Inferior parietal cortex (tissue), 1 donor: ENCODE measurements around the gene PGAP6.
"Not testable (repeated sequence)": the region's sequence is repeated elsewhere in the genome, so short reads cannot be mapped to it uniquely, and the experiment has no call there.

Experiments
- DNase-seq: peaks from one replicate; pipeline ENCODE4 v3.0.0-alpha.2; 2016; ENCODE audit errors: extremely low spot score

PGAP6 gene

GRCh38 chr16:401468-402348, 19.9 kb upstream of the PGAP6 start, which contains the start of gene DECR2:
Gene DECR2 (plus strand): TSS chr16:401885. CDS start chr16:401964, 79 bp downstream.
- peak; percentile 77 for DNase-seq

GRCh38 chr16:400061-400591, 18.3 kb upstream of the PGAP6 start:
- no peak for DNase-seq

DNA sequence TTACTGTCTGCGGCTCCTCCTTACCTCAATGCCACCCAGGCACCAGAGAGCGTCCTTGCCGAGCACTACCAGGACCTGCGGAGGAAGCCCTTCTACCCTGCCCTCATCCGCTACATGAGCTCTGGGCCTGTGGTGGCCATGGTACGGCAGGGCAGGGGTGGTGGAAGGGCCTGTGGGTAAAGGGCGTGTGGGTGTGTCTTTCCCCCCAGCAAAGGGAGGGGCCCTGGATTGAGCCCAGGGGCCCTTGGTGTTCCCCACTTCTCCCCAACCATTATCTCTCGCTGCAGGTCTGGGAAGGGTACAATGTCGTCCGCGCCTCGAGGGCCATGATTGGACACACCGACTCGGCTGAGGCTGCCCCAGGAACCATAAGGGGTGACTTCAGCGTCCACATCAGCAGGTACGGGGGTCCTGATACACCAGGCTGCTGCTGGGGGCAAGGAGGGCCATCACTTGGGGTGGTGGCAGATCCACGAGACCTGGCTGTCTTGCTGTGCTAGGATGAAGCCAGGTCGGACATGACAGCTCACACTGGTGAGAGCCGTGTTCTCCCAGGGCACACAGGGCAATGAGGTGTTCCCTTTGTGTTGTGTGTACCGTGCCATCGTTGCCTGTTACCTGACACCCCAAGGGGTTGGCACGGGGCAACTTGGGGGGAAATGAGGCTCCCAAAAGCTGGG, 17.7 kb upstream of the PGAP6 start:
- no peak for DNase-seq

DNA sequence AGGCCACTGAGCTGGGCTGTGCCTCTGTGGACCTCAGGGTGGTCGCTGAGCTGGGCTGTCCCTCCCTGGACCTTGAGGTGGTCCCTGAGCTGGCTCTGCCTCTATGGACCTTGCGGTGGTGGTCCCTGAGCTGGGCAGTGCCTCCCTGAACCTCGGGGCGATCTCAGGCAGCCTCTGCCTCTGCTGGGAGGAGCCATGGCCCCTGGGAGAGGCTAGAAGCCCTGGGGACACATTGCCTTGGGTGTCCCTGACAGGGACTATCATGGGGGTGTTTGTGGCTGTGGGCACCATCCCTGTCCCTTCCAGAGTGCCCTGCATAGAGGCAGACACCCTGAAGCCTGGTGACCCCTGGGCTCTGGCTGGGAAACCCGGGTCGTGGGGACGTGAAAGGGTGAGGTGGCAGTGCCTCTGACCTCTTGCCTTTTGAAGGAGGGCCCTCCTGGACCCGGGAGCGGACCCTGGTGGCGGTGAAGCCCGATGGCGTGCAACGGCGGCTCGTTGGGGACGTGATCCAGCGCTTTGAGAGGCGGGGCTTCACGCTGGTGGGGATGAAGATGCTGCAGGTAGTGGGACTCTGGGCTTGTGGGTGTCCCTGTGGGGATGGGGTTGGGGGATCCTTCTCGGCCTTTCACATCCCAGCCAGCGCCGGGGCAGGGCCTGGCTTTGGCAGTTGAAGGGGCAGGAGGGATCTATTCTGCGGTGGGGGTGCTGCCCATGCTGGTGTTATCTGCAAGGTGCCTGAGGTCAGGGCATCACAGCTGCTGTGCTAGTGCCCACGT, 17.0 kb upstream of the PGAP6 start:
- no peak for DNase-seq

GRCh38 chr16:397736-398332, 16.1 kb upstream of the PGAP6 start:
- DNase-seq = no peak

GRCh38 chr16:397135-397661, 15.4 kb upstream of the PGAP6 start, which contains the start of gene NME4:
Gene NME4 (plus strand): TSS chr16:397199. CDS start chr16:397223, 24 bp downstream.
- no peak for DNase-seq

DNA sequence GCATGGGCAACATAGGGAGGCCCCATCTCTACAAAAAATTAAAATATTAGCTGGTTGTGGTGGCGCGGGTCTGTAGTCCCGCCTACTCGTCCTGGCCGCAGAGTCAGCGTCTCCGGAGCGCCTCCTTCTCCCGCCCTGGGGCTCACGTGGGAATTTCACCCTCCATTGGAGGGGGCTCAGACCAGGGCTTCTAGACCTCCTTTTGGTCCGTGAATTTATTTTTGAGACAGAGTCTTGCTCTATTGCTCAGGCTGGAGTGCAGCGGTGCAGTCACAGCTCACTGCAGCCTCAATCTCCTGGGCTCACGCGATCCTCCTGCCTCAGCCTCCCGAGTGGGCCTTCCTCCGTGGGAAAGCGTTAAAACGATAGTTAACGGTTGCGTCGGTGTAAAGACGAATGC, 14.8 kb upstream of the PGAP6 start:
- DNase-seq = peak; percentile 55

DNA sequence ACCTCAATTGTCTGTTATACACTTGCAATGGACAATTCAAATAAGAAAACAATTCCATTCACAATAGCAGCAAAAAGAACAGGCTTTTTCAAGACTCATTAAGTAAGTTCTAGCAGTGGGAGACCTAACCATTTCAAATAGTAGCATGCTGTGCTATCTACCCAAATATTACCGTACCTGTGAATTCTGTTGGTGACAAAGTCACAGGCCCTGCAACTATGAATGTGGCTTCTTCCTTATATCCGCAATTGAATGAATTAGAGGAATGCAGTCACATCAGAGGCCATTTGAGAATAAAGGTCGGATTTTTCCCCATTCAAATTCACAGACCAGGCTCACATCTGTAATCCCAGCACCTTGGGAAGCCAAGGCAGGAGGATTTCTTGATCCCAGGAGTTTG, 14.4 kb upstream of the PGAP6 start:
- no peak for DNase-seq

DNA sequence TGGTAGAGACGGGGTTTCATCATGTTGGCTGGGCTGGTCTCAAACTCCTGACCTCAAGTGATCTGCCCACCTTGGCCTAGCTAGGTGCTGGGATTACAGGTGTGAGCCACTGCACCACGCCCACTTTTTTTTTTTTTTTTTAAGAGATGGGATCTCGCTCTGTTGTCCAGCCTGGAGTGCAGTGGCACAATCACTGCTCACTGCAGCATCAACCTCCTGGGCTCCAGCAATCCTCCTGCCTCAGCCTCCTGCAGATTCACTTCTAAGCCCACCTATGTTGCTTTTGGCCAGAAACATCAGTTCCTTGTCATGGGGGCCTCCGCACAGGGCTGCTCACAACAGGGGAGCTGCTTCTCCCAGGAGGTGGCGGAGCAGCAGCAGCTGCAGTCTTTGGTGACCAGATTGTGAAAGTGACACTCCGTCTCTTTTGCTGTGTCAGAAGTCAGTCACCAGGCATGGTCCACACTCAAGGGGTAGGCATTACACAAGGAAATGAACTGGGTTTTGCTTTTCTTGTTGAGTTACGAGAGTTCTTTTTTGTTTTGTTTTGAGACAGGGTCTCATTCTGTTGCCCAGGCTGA, 10.8 kb upstream of the PGAP6 start:
- DNase-seq = no peak

- DNase-seq = no peak
Measured at GRCh38 chr16:391885-392335, 10.1 kb upstream of the PGAP6 start.

DNA sequence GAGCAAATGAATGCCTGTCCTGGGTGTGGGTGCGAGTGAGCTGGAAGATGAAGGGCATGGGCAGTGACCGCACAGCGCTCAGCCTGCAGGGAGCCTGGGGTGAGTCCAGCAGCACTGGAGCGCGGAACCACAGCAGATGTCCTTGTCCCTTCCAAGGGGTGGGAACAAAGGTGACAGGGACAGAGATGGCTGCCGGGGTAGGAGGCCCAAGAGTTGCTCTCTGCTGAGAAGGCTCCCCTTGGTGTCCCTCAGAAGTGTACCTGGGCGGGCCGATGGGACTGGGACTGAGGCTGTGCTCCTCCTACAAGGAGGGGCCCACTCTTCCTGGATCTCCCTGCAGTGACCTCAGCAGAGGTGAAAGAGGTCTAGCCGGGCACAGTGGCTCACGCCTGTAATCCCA, 7.6 kb upstream of the PGAP6 start:
- DNase-seq = no peak

DNA sequence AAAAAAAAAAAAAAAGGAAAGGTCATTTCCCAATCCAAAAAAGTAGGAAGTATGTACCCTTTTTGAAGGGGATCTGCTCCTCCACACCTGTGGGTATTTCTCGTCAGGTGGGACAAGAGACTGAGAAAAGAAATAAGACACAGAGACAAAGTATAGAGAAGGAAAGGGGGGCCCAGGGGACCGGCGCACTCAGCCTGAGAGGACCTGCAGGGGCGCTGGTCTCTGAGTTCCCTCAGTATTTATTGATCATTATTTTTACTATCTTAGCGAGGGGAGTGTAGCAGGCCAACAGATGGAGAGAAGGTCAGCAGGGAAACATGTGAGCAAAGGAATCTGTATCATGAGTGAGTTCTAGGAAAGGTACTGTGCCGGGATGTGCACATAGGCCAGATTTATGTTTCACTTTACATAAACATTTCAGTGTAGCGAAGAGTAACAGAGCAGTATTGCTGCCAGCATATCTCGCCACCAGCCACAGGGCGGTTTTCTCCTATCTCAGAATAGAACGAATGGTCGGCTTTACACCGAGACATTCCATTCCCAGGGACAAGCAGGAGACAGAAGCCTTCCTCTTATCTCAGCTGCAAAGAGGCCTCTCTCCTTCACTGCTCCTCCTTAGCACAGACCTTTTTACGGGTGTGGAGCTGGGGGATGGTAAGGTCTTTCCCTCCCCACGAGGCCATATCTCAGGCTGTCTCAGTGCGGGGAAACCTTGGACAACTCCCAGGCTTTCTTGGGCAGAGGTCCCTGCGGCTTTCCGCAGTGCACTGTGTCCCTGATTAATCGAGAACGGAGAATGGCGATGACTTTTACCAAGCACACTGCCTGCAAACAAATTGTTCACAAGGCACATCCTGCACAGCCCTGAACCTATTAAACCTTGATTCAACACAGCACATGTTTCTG, 6.2 kb upstream of the PGAP6 start:
- DNase-seq = not testable (repeated sequence)

GRCh38 chr16:386641-387156, 4.9 kb upstream of the PGAP6 start:
- DNase-seq = no peak

GRCh38 chr16:383326-384051, 1.7 kb upstream of the PGAP6 start:
- DNase-seq = no peak

GRCh38 chr16:381012-381788, 578 bp downstream of the PGAP6 start:
- no peak for DNase-seq

GRCh38 chr16:380762-381011, 1.1 kb downstream of the PGAP6 start:
- DNase-seq = no peak

- DNase-seq = no peak
Measured at GRCh38 chr16:379961-380761, 1.6 kb downstream of the PGAP6 start.
